Pancreas (tissue), 10 donors: ENCODE measurements around the gene C1orf146. TPM values are rescaled to one million over a fixed set of nuclear protein-coding genes. Genes with fewer than 3 reads are reported as not detected.

Experiments used
- ATAC-seq, 4 donors: fragments of 200-7000 bp; cut with Tn5 transposase; one replicate each; pipeline versions ENCODE4 v1.8.0 to v1.9.1; 2020; ENCODE audit warnings: mild to moderate bottlenecking in 4 of 4, moderate library complexity in 4 of 4
- DNase-seq, 6 donors: peaks; one replicate each; pipeline ENCODE4 v3.0.0-alpha.2; 2020
- FAIRE-seq: peaks from 2 replicates; lab custom pipeline; 2012; peaks lifted over from hg19 to GRCh38; lab: Jason Lieb, UNC
- H3K27ac ChIP-seq, 4 donors: fragments of 200-600 bp; sonication (generic); 1 replicate in 3 of 4; 2 replicates in 1 of 4; pipeline versions ENCODE4 v1.5.0 to v1.8.0; 2020
- H3K27me3 ChIP-seq, 4 donors: fragments of 200-600 bp; one replicate each; pipeline ENCODE4 v1.8.0; 2021
- H3K36me3 ChIP-seq, 3 donors: fragments of 200-600 bp; sonication (generic) in 1 of 3; one replicate each; pipeline versions ENCODE4 v1.5.0 to v1.8.0; 2020 to 2021
- H3K4me1 ChIP-seq, 3 donors: fragments of 200-600 bp; one replicate each; pipeline ENCODE4 v1.8.0; 2021
- H3K4me3 ChIP-seq, 4 donors: fragments of 200-600 bp; sonication (generic) in 2 of 4; one replicate each; pipeline versions ENCODE4 v1.5.0 to v1.8.0; 2020 to 2021
- H3K9me3 ChIP-seq, 4 donors: fragments of 200-600 bp; one replicate each; pipeline ENCODE4 v1.8.0; 2021
- CTCF ChIP-seq, 4 donors: fragments of 200-600 bp; sonication (generic) in 3 of 4; IDR thresholded peaks; one replicate each; pipeline versions ENCODE4 v1.5.0 to v1.8.0; 2021; ENCODE audit warnings: antibody characterized with exemption in 4 of 4
- WGBS, 2 donors: extraction: QIAGEN DNeasy Blood & Tissue Kit; methylation state at CpG; one replicate each; pipeline ENCODE4 v1.1.7; 2013; 5-methylcytosine and 5-hydroxymethylcytosine counted together
- intact Hi-C, 3 donors: fragments of 100-400 bp; cut with DNase I; formaldehyde crosslinking; loops; one replicate each; pipeline versions ENCODE4 v1.11.1 to v1.14.2; 2022
- polyA plus RNA-seq, 2 donors: library from polyadenylated mRNA; stranded (reverse); fragments of 200-250 nt; gene quantifications; one replicate each; pipeline ENCODE4 v1.2.3, GENCODE V29; 2013
- total RNA-seq, 6 donors: library from RNA; stranded (reverse); fragmentation: NEBNext Ultra II Directional in 4 of 6; extraction: Animal tissue kit (Norgen Biotek cat#: 25700) in 4 of 6; gene quantifications; one replicate each; pipeline versions ENCODE4 v1.2.1 to v1.2.4, GENCODE V29; 2021 to 2023
- donor health status: healthy with polysubstance abuse.
- donor health status: DM: no; HTN: no; CAD: no; lungs with moderate emphysema.
- donor health status: DM: no; HTN: no; CAD: no.
- donor health status: control.
- donor health status: control.
- donor health status: Bipolar disorder and iron deficiency.
- donor health status: DM: yes; HTN: yes; CAD: no.
- donor health status: DM: no; HTN: no; CAD: no.
- donor health status: DM: no; HTN: no; CAD: no.
- donor health status: DM: yes; HTN: yes; CAD: no.

The C1orf146 gene
- total and polyA plus RNA-seq, 8 donors: not detected

GRCh38 chr1:92203105-92203504, 14.6 kb upstream of the C1orf146 start:
- H3K4me3 ChIP-seq: no peak overlapping the region
- H3K27me3 ChIP-seq: no peaks in the 10 kb centered on the region
- H3K27ac ChIP-seq: no peak overlapping the region
- no peaks in the 10 kb centered on the region for H3K4me1 ChIP-seq
- TF ChIP-seq CTCF (IDR thresholded peaks at IDR 0.05): no peak
- no peaks in the 10 kb centered on the region for H3K9me3 ChIP-seq
- no peak for DNase-seq
- FAIRE-seq: no peak
- no peaks in the 10 kb centered on the region for H3K36me3 ChIP-seq
- intact Hi-C loops: no loop called here
- ATAC-seq: no peak

- Histone ChIP-seq H3K9me3 (no peaks in the 10 kb centered on the region), H3K27ac (no peak overlapping the region), H3K36me3 (no peaks in the 10 kb centered on the region), H3K27me3 (no peaks in the 10 kb centered on the region), H3K4me1 (no peaks in the 10 kb centered on the region), H3K4me3 (no peak overlapping the region)
- WGBS, 2 donors: 47 to 55% methylated on average over 2 of the region's 2 CpGs
- no peak for FAIRE-seq
- no peak for DNase-seq
- TF ChIP-seq CTCF (IDR thresholded peaks at IDR 0.05): no peak
- intact Hi-C loops: no loop called here
- no peak for ATAC-seq
Measured at GRCh38 chr1:92210701-92211100, 7.0 kb upstream of the C1orf146 start.

GRCh38 chr1:92211166-92211565, 6.5 kb upstream of the C1orf146 start:
- 91 to 94% methylated on average over 2 of the region's 2 CpGs for WGBS, 2 donors

GRCh38 chr1:92218559-92218958, 844 bp downstream of the C1orf146 start:
- Histone ChIP-seq H3K9me3 (no peaks in the 10 kb centered on the region), H3K27ac (no peak overlapping the region), H3K27me3 (no peaks in the 10 kb centered on the region), H3K4me1 (no peaks in the 10 kb centered on the region), H3K4me3 (no peak overlapping the region), H3K36me3 (no peaks in the 10 kb centered on the region)
- ATAC-seq: no peak
- TF ChIP-seq CTCF (IDR thresholded peaks at IDR 0.05): no peak
- FAIRE-seq: no peak
- 68 to 78% methylated on average over 14 of the region's 14 CpGs for WGBS, 2 donors
- intact Hi-C loops: no loop called here
- DNase-seq: no peak

More at GRCh38 chr1:92211166-92211565, 6.5 kb upstream of the C1orf146 start:
- Histone ChIP-seq H3K9me3 (no peaks in the 10 kb centered on the region), H3K4me1 (no peaks in the 10 kb centered on the region), H3K27me3 (no peaks in the 10 kb centered on the region), H3K4me3 (no peak overlapping the region), H3K27ac (no peak overlapping the region), H3K36me3 (no peaks in the 10 kb centered on the region)
- no peak for ATAC-seq
- TF ChIP-seq CTCF (IDR thresholded peaks at IDR 0.05): no peak
- intact Hi-C loops: no loop called here
- FAIRE-seq: no peak
- no peak for DNase-seq

- no peaks in the 10 kb centered on the region for H3K9me3 ChIP-seq
- no peak overlapping the region for H3K27ac ChIP-seq
- DNase-seq (no peak), ATAC-seq (no peak), FAIRE-seq (no peak)
- intact Hi-C loops: no loop called here
- H3K4me3 ChIP-seq: no peak overlapping the region
- H3K4me1 ChIP-seq: no peaks in the 10 kb centered on the region
- no peak for TF ChIP-seq CTCF (IDR thresholded peaks at IDR 0.05)
- H3K27me3 ChIP-seq: no peaks in the 10 kb centered on the region
- H3K36me3 ChIP-seq: no peaks in the 10 kb centered on the region
Measured at GRCh38 chr1:92219028-92219427, 1.3 kb downstream of the C1orf146 start.
